ENCODE data around the gene KDELR1. TPM values are rescaled to one million over a fixed set of nuclear protein-coding genes. Genes with fewer than 3 reads are reported as not detected.
A peak's percentile ranks its signal among the peaks of the same experiment; 100 is the strongest.

KDELR1 gene
- total RNA-seq, 4 donors from 2014 or later = 60.4 to 87.9 (median 70.8) TPM

DNA sequence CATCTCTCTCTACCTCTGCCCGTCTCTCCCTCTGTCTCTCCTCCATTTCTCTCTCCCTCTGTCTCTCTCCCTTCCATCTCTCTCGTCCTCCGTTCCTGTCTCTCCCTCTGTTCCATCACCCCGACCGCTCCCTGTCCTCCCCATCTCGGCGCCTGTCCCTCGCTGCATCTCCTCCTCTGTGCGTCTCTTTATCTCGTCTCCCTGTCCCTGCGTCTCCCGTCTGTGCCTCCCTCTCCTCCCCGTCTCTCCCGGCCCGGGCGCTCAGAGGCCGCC lies 6.7 kb upstream of the KDELR1 start:
- peak overlapping the region in 2 of 4 donors; percentile 46 to 57 for H3K27ac ChIP-seq
- no peaks in the 10 kb centered on the region for H3K9me3 ChIP-seq
- no peak for TF ChIP-seq POLR2AphosphoS5 (IDR thresholded peaks at IDR 0.05)
- TF ChIP-seq POLR2A (IDR thresholded peaks at IDR 0.05) = no peak
- TF ChIP-seq, protein P1, sequence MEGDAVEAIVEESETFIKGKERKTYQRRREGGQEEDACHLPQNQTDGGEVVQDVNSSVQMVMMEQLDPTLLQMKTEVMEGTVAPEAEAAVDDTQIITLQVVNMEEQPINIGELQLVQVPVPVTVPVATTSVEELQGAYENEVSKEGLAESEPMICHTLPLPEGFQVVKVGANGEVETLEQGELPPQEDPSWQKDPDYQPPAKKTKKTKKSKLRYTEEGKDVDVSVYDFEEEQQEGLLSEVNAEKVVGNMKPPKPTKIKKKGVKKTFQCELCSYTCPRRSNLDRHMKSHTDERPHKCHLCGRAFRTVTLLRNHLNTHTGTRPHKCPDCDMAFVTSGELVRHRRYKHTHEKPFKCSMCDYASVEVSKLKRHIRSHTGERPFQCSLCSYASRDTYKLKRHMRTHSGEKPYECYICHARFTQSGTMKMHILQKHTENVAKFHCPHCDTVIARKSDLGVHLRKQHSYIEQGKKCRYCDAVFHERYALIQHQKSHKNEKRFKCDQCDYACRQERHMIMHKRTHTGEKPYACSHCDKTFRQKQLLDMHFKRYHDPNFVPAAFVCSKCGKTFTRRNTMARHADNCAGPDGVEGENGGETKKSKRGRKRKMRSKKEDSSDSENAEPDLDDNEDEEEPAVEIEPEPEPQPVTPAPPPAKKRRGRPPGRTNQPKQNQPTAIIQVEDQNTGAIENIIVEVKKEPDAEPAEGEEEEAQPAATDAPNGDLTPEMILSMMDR (IDR thresholded peaks at IDR 0.05) = no peak
- no peak for TF ChIP-seq EP300 (IDR thresholded peaks at IDR 0.05)
- H3K27me3 ChIP-seq = peaks cover 66% of the 10 kb centered on the region
- 6 to 9% methylated on average over 12 to 13 of the region's 17 CpGs for WGBS, 2 donors (ENCODE audit: low coverage in 1 of 2)
- peaks cover 0 to 41% (median 16%) of the 10 kb centered on the region in 3 donors for H3K4me1 ChIP-seq
- no peak for ATAC-seq
- H3K36me3 ChIP-seq = no peaks in the 10 kb centered on the region
- H3K4me3 ChIP-seq = peak overlapping the region in 1 of 2 donors; percentile 44

GRCh38 chr19:48397263-48398101 lies 6.1 kb upstream of the KDELR1 start:
- peak overlapping the region in 1 of 2 donors; percentile 44 for H3K4me3 ChIP-seq
- 57% methylated on average over 22 of the region's 22 CpGs for WGBS, 2 donors (ENCODE audit: low coverage in 1 of 2)
- H3K27ac ChIP-seq = peak overlapping the region in 1 of 4 donors; percentile 57
- no peak for ATAC-seq
- H3K9me3 ChIP-seq = no peaks in the 10 kb centered on the region
- H3K36me3 ChIP-seq = no peaks in the 10 kb centered on the region
- TF ChIP-seq POLR2A (IDR thresholded peaks at IDR 0.05) (no peak), EP300 (IDR thresholded peaks at IDR 0.05) (no peak), POLR2AphosphoS5 (IDR thresholded peaks at IDR 0.05) (no peak)
- TF ChIP-seq, protein P1 (IDR thresholded peaks at IDR 0.05) = no peak
- H3K27me3 ChIP-seq = peaks cover 71% of the 10 kb centered on the region
- H3K4me1 ChIP-seq = peaks cover 0 to 41% (median 16%) of the 10 kb centered on the region in 3 donors

DNA sequence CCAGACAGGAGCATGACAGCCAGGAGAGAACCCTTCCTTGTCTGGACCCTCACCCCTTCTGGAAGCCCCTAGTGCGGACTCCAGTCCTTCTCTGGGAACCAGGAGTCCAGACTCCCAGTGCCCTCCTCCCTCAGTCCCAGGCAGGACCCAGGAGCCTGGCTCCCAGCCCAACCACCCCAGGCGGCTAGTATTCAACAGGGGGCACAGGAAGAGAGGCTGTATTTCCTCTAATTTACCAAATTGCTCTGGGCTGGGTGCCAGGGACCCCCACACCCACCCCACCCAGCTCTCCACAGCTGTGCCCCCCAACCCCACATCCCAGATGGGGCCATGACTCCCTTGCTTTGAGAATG lies 5.4 kb upstream of the KDELR1 start:
- Histone ChIP-seq H3K27me3 (peaks cover 77% of the 10 kb centered on the region), H3K9me3 (no peaks in the 10 kb centered on the region), H3K4me1 (peaks cover 0 to 42% (median 16%) of the 10 kb centered on the region in 3 donors), H3K27ac (no peak overlapping the region), H3K4me3 (no peak overlapping the region), H3K36me3 (no peaks in the 10 kb centered on the region)
- TF ChIP-seq POLR2A (IDR thresholded peaks at IDR 0.05) = no peak
- TF ChIP-seq EP300 (IDR thresholded peaks at IDR 0.05) = no peak
- TF ChIP-seq, protein P1 (IDR thresholded peaks at IDR 0.05) = no peak
- TF ChIP-seq POLR2AphosphoS5 (IDR thresholded peaks at IDR 0.05) = no peak
- ATAC-seq = no peak
- no CpG with 5 or more reads among the region's 2 CpGs for WGBS, 2 donors (ENCODE audit: low coverage in 1 of 2)

DNA sequence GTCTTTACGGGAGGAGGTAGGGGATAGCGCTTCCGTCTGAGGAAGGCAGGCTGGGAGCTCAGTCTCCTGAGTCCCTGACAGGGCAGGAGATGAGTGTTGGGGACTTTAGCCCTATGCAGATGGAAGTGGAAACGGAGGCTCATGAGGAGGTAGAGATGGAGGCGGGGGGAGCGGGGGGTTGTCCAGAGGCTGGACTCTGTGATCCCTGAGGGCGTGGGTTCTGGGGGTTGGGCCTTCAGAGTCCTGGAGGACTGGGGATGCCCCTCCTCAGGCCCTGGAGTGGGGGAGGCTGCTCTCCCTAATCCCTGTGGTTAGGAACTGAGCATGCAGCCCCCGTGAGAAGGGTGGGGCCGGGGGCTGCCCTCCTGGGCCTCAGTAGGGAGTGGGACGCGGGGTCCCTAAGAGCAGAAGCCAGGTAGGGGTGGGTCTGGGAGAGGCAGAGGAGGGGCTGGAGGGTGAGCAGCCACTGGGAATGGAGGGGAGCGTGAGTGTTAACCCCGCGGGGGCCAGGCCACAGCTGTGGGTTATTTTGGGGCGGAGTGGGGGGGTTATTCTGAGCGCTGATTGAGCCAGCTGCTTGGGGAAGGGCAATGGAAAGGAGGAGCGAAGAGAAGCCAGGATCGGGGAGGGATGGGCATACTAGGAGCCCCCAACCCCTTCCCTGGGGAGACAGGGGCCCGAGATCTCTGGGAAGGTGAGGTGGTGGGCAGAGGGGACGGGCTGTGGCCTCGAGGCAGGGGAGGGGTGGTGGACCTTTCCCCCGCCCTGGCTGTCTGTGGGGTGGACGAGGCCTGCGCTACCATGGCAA lies 4.9 kb upstream of the KDELR1 start:
- WGBS, 2 donors (ENCODE audit: low coverage in 1 of 2) = 43 to 48% methylated on average over 8 to 12 of the region's 24 CpGs
- no peak overlapping the region for H3K27ac ChIP-seq
- H3K4me3 ChIP-seq = no peak overlapping the region
- H3K36me3 ChIP-seq = no peaks in the 10 kb centered on the region
- no peak for ATAC-seq
- TF ChIP-seq, protein P1 (IDR thresholded peaks at IDR 0.05) = no peak
- TF ChIP-seq POLR2A (IDR thresholded peaks at IDR 0.05) (no peak), POLR2AphosphoS5 (IDR thresholded peaks at IDR 0.05) (no peak), EP300 (IDR thresholded peaks at IDR 0.05) (no peak)
- H3K4me1 ChIP-seq = peaks cover 0 to 46% (median 16%) of the 10 kb centered on the region in 3 donors
- peaks cover 77% of the 10 kb centered on the region for H3K27me3 ChIP-seq
- H3K9me3 ChIP-seq = no peaks in the 10 kb centered on the region

All from gastroesophageal sphincter (tissue), 4 donors.